Thoracic aorta (tissue), 2 donors: ENCODE data around the gene BMP2K. TPM values are rescaled to one million over a fixed set of nuclear protein-coding genes. Genes with fewer than 3 reads are reported as not detected.

Experiments used
- ATAC-seq: fragments of 150-250 bp; one replicate; pipeline ENCODE4 v1.8.0; 2017; ENCODE audit warnings: low read depth; ENCODE audit not compliant: insufficient number of reproducible peaks, low FRiP score
- DNase-seq: peaks from one replicate; pipeline ENCODE4 v3.0.0-alpha.2; 2020; ENCODE audit warnings: low spot score
- H3K27ac ChIP-seq, 2 donors: fragments of 200-600 bp; sonication (generic); 1 replicate in 1 of 2; 2 replicates in 1 of 2; pipeline ENCODE4 v1.5.1; 2016; ENCODE audit warnings: mild to moderate bottlenecking in 2 of 2, moderate library complexity in 2 of 2
- H3K27me3 ChIP-seq: fragments of 200-600 bp; sonication (generic); replicated peaks from 2 replicates; pipeline ENCODE4 v1.6.0; 2016; ENCODE audit warnings: mild to moderate bottlenecking; ENCODE audit not compliant: insufficient read depth
- H3K36me3 ChIP-seq: fragments of 200-600 bp; sonication (generic); one replicate; pipeline ENCODE4 v1.5.1; 2016
- H3K4me1 ChIP-seq, 2 donors: fragments of 200-600 bp; sonication (generic); 1 replicate in 1 of 2; 2 replicates in 1 of 2; pipeline versions ENCODE4 v1.5.1 to v1.6.0; 2016; ENCODE audit warnings: low read depth in 2 of 2, mild to moderate bottlenecking in 1 of 2; ENCODE audit not compliant: control insufficient read depth in 1 of 2
- H3K4me3 ChIP-seq: fragments of 200-600 bp; sonication (generic); 2 replicates; pipeline ENCODE4 v1.5.1; 2016; ENCODE audit warnings: mild to moderate bottlenecking
- H3K9me3 ChIP-seq: fragments of 200-600 bp; sonication (generic); 2 replicates; pipeline ENCODE4 v1.5.1; 2016
- CTCF ChIP-seq: fragments of 200-600 bp; sonication (generic); IDR thresholded peaks from one replicate; pipeline ENCODE4 v1.5.1; 2019; ENCODE audit warnings: antibody characterized with exemption
- total RNA-seq, 2 donors: library from RNA; depleted of rRNA; stranded (reverse); fragments of >200 nt; gene quantifications; one replicate each; pipeline versions ENCODE4 v1.1.0 to v1.2.3, GENCODE V29; 2016

The BMP2K gene
- total RNA-seq, 2 donors from 2014 or later, result 41.8 to 74.4 TPM

GRCh38 chr4:78799551-78800495 is 23.7 kb downstream of the BMP2K start:
- no peak overlapping the region for H3K4me3 ChIP-seq
- H3K9me3 ChIP-seq, result no peaks in the 10 kb centered on the region
- TF ChIP-seq CTCF, result no peak
- ATAC-seq, result no peak
- no peaks in the 10 kb centered on the region for H3K27me3 ChIP-seq
- H3K36me3 ChIP-seq, result no peaks in the 10 kb centered on the region
- no peak for DNase-seq
- H3K27ac ChIP-seq, result no peak overlapping the region
- no peaks in the 10 kb centered on the region for H3K4me1 ChIP-seq

- no peaks in the 10 kb centered on the region for H3K27me3 ChIP-seq
- no peak overlapping the region for H3K27ac ChIP-seq
- H3K4me3 ChIP-seq, result no peak overlapping the region
- DNase-seq (no peak), ATAC-seq (no peak)
- TF ChIP-seq CTCF, result no peak
- H3K9me3 ChIP-seq, result no peaks in the 10 kb centered on the region
- H3K36me3 ChIP-seq, result no peaks in the 10 kb centered on the region
- no peaks in the 10 kb centered on the region for H3K4me1 ChIP-seq
These were observed 24.8 kb downstream of the BMP2K start for GRCh38 chr4:78800965-78801364.

- DNase-seq (no peak), ATAC-seq (no peak)
- H3K27me3 ChIP-seq, result no peaks in the 10 kb centered on the region
- no peaks in the 10 kb centered on the region for H3K36me3 ChIP-seq
- H3K27ac ChIP-seq, result no peak overlapping the region
- H3K4me3 ChIP-seq, result no peak overlapping the region
- H3K4me1 ChIP-seq, result no peaks in the 10 kb centered on the region
- no peak for TF ChIP-seq CTCF
- H3K9me3 ChIP-seq, result peaks cover 5% of the 10 kb centered on the region
These were observed 27.8 kb downstream of the BMP2K start for GRCh38 chr4:78803983-78804382.

- no peaks in the 10 kb centered on the region for H3K27me3 ChIP-seq
- no peak overlapping the region for H3K27ac ChIP-seq
- H3K4me3 ChIP-seq, result no peak overlapping the region
- no peaks in the 10 kb centered on the region for H3K36me3 ChIP-seq
- DNase-seq (no peak), ATAC-seq (no peak)
- peaks cover 5% of the 10 kb centered on the region for H3K9me3 ChIP-seq
- no peak for TF ChIP-seq CTCF
- peaks cover 0 to 10% of the 10 kb centered on the region in 2 donors for H3K4me1 ChIP-seq
These were observed 30.9 kb downstream of the BMP2K start for GRCh38 chr4:78806943-78807460.

- Histone ChIP-seq H3K27ac (no peak overlapping the region), H3K4me1 (peaks cover 0 to 10% of the 10 kb centered on the region in 2 donors), H3K27me3 (no peaks in the 10 kb centered on the region), H3K36me3 (no peaks in the 10 kb centered on the region), H3K9me3 (peaks cover 5% of the 10 kb centered on the region), H3K4me3 (no peak overlapping the region)
- DNase-seq (no peak), ATAC-seq (no peak)
- TF ChIP-seq CTCF, result no peak
These were observed 33.1 kb downstream of the BMP2K start for GRCh38 chr4:78809295-78809694.
